Liver (tissue), 9 donors: ENCODE measurements around the gene LRRC36. TPM values are rescaled to one million over a fixed set of nuclear protein-coding genes. Genes with fewer than 3 reads are reported as not detected.

Experiments
- DNase-seq: peaks from one replicate; pipeline ENCODE4 v3.0.0-alpha.2; 2017; ENCODE audit warnings: low spot score
- H3K27ac ChIP-seq, 2 donors: one replicate each; pipeline ENCODE4 v1.7.0; 2013; ENCODE audit warnings: inconsistent platforms in 2 of 2, low read length in 2 of 2, control low read depth in 1 of 2, low read depth in 1 of 2, mild to moderate bottlenecking in 1 of 2
- H3K27me3 ChIP-seq, 4 donors: one replicate each; pipeline versions ENCODE4 v1.6.1 to v1.7.0; 2013; ENCODE audit warnings: low read length in 3 of 4, inconsistent platforms in 1 of 4, mild to moderate bottlenecking in 1 of 4, moderate library complexity in 1 of 4; ENCODE audit not compliant: control insufficient read depth in 4 of 4, insufficient read depth in 4 of 4
- H3K36me3 ChIP-seq, 4 donors: one replicate each; pipeline versions ENCODE4 v1.6.1 to v1.7.0; 2013; ENCODE audit warnings: low read length in 3 of 4, mild to moderate bottlenecking in 3 of 4, low read depth in 1 of 4, moderate library complexity in 1 of 4; ENCODE audit not compliant: control insufficient read depth in 4 of 4, insufficient read depth in 3 of 4
- H3K4me1 ChIP-seq, 4 donors: one replicate each; pipeline versions ENCODE4 v1.6.1 to v1.7.0; 2013; ENCODE audit warnings: low read length in 3 of 4, mild to moderate bottlenecking in 3 of 4, moderate library complexity in 1 of 4; ENCODE audit not compliant: control insufficient read depth in 4 of 4, insufficient read depth in 4 of 4
- H3K4me3 ChIP-seq, 3 donors: one replicate each; pipeline versions ENCODE4 v1.6.1 to v1.7.0; 2013; ENCODE audit warnings: low read length in 3 of 3, control low read depth in 1 of 3, low read depth in 1 of 3, mild to moderate bottlenecking in 1 of 3
- H3K9ac ChIP-seq, 2 donors: one replicate each; pipeline ENCODE4 v1.7.0; 2013; ENCODE audit warnings: low read length in 2 of 2, mild to moderate bottlenecking in 2 of 2, moderate library complexity in 2 of 2, control low read depth in 1 of 2, low read depth in 1 of 2
- H3K9me3 ChIP-seq, 4 donors: one replicate each; pipeline versions ENCODE4 v1.6.1 to v1.7.0; 2013; ENCODE audit warnings: low read length in 3 of 4; ENCODE audit not compliant: control insufficient read depth in 4 of 4
- FOXA1 ChIP-seq: IDR thresholded peaks from 2 replicates; pipeline ENCODE4 v1.6.1; 2016; ENCODE audit warnings: antibody characterized with exemption
- FOXA2 ChIP-seq: IDR thresholded peaks from 2 replicates; pipeline ENCODE4 v1.6.1; 2016; ENCODE audit warnings: antibody characterized with exemption
- GABPA ChIP-seq, 2 donors: IDR thresholded peaks in 1 of 2; conservative IDR thresholded peaks in 1 of 2; 2 replicates each; pipeline ENCODE4 v1.6.1; 2016; ENCODE audit warnings: antibody characterized with exemption in 2 of 2, mild to moderate bottlenecking in 1 of 2, moderate library complexity in 1 of 2
- HNF4A ChIP-seq, 2 donors: conservative IDR thresholded peaks; 2 replicates each; pipeline ENCODE4 v1.6.1; 2016; ENCODE audit warnings: antibody characterized with exemption in 2 of 2, mild to moderate bottlenecking in 2 of 2
- JUND ChIP-seq, 2 donors: IDR thresholded peaks; 2 replicates each; pipeline ENCODE4 v1.6.1; 2016; ENCODE audit warnings: antibody characterized with exemption in 2 of 2
- NR2F2 ChIP-seq: IDR thresholded peaks from 2 replicates; pipeline ENCODE4 v1.6.1; 2016; ENCODE audit warnings: antibody characterized with exemption
- RAD21 ChIP-seq, 2 donors: IDR thresholded peaks; 2 replicates each; pipeline ENCODE4 v1.6.1; 2016; ENCODE audit warnings: antibody characterized with exemption in 2 of 2, mild to moderate bottlenecking in 2 of 2
- RXRA ChIP-seq, 2 donors: IDR thresholded peaks; 2 replicates each; pipeline ENCODE4 v1.6.1; 2017 to 2018; ENCODE audit warnings: antibody characterized with exemption in 2 of 2, mild to moderate bottlenecking in 1 of 2
- SP1 ChIP-seq: IDR thresholded peaks from 2 replicates; pipeline ENCODE4 v1.6.1; 2018; ENCODE audit warnings: antibody characterized with exemption, mild to moderate bottlenecking
- TAF1 ChIP-seq: conservative IDR thresholded peaks from 2 replicates; pipeline ENCODE4 v1.6.1; 2016; ENCODE audit warnings: antibody characterized with exemption, mild to moderate bottlenecking
- YY1 ChIP-seq: IDR thresholded peaks from 2 replicates; pipeline ENCODE4 v1.6.1; 2016; ENCODE audit warnings: antibody characterized with exemption, mild to moderate bottlenecking
- ZBTB33 ChIP-seq: IDR thresholded peaks from 2 replicates; pipeline ENCODE4 v1.6.1; 2016; ENCODE audit warnings: antibody characterized with exemption
- WGBS: extraction: QIAGEN DNeasy Blood & Tissue Kit; methylation state at CpG from one replicate; pipeline ENCODE4 v1.1.7; 2013; 5-methylcytosine and 5-hydroxymethylcytosine counted together
- polyA plus RNA-seq, 2 donors: library from polyadenylated mRNA; stranded (reverse) in 1 of 2; unstranded in 1 of 2; fragments of 200-250 nt in 1 of 2; fragments of >200 nt in 1 of 2; fragmentation: Nextera tagmentation in 1 of 2; extraction: Ambion mirVana in 1 of 2; gene quantifications; one replicate each; pipeline versions ENCODE4 v1.2.1 to v1.2.3, GENCODE V29; 2013 to 2015
- total RNA-seq, 2 donors: library from RNA; depleted of rRNA; stranded (reverse); fragments of >200 nt; gene quantifications; one replicate each; pipeline ENCODE4 v1.2.3, GENCODE V29; 2014
- TF ChIP-seq, protein P1 (sequence below): IDR thresholded peaks from 2 replicates; pipeline ENCODE4 v1.6.1; 2016; ENCODE audit warnings: antibody characterized with exemption, mild to moderate bottlenecking
- TF ChIP-seq, protein P2 (sequence below): IDR thresholded peaks from 2 replicates; pipeline ENCODE4 v1.6.1; 2016; ENCODE audit warnings: antibody characterized with exemption
- TF ChIP-seq, protein P3 (sequence below): IDR thresholded peaks from 2 replicates; pipeline ENCODE4 v1.6.1; 2016; ENCODE audit warnings: antibody characterized with exemption
- TF ChIP-seq, protein P4 (sequence below): fragments of 150-350 bp; IDR thresholded peaks from 2 replicates; pipeline ENCODE4 v1.5.1; 2017; ENCODE audit warnings: improper control_type of control experiment, low read depth, low read length; ENCODE audit not compliant: missing input control
- donor health status: healthy.
- donor health status: healthy.
- donor health status: healthy.
- donor health status: healthy.
- donor health status: healthy.

LRRC36 gene
- total and polyA plus RNA-seq, 4 donors, result 0.08 TPM; not detected in 3

GRCh38 chr16:67412294-67412693 lies 85.7 kb downstream of the LRRC36 start:
- no peak overlapping the region for H3K9ac ChIP-seq
- H3K27me3 ChIP-seq, result no peaks in the 10 kb centered on the region
- H3K4me1 ChIP-seq, result peaks cover 5 to 10% (median 7%) of the 10 kb centered on the region in 4 donors
- no peaks in the 10 kb centered on the region for H3K36me3 ChIP-seq
- 59% methylated on average over 2 of the region's 2 CpGs for whole genome bisulfite sequencing
- H3K9me3 ChIP-seq, result no peaks in the 10 kb centered on the region
- H3K27ac ChIP-seq, result no peak overlapping the region
- H3K4me3 ChIP-seq, result no peak overlapping the region
- DNase-seq, result no peak
- TF ChIP-seq GABPA (IDR thresholded peaks at IDR 0.05 in 1 of 2, conservative IDR thresholded peaks at IDR 0.05 in 1 of 2), result no peak
- no peak for TF ChIP-seq JUND (IDR thresholded peaks at IDR 0.05)
- no peak for TF ChIP-seq ZBTB33
- no peak for TF ChIP-seq FOXA2
- TF ChIP-seq HNF4A (conservative IDR thresholded peaks at IDR 0.05), result no peak
- no peak for TF ChIP-seq TAF1
- no peak for TF ChIP-seq FOXA1
- TF ChIP-seq RAD21 (IDR thresholded peaks at IDR 0.05), result no peak
- TF ChIP-seq YY1, result no peak
- TF ChIP-seq, protein P1, sequence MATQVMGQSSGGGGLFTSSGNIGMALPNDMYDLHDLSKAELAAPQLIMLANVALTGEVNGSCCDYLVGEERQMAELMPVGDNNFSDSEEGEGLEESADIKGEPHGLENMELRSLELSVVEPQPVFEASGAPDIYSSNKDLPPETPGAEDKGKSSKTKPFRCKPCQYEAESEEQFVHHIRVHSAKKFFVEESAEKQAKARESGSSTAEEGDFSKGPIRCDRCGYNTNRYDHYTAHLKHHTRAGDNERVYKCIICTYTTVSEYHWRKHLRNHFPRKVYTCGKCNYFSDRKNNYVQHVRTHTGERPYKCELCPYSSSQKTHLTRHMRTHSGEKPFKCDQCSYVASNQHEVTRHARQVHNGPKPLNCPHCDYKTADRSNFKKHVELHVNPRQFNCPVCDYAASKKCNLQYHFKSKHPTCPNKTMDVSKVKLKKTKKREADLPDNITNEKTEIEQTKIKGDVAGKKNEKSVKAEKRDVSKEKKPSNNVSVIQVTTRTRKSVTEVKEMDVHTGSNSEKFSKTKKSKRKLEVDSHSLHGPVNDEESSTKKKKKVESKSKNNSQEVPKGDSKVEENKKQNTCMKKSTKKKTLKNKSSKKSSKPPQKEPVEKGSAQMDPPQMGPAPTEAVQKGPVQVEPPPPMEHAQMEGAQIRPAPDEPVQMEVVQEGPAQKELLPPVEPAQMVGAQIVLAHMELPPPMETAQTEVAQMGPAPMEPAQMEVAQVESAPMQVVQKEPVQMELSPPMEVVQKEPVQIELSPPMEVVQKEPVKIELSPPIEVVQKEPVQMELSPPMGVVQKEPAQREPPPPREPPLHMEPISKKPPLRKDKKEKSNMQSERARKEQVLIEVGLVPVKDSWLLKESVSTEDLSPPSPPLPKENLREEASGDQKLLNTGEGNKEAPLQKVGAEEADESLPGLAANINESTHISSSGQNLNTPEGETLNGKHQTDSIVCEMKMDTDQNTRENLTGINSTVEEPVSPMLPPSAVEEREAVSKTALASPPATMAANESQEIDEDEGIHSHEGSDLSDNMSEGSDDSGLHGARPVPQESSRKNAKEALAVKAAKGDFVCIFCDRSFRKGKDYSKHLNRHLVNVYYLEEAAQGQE, result no peak
- TF ChIP-seq, protein P2, sequence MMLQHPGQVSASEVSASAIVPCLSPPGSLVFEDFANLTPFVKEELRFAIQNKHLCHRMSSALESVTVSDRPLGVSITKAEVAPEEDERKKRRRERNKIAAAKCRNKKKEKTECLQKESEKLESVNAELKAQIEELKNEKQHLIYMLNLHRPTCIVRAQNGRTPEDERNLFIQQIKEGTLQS, result no peak
- TF ChIP-seq, protein P3, sequence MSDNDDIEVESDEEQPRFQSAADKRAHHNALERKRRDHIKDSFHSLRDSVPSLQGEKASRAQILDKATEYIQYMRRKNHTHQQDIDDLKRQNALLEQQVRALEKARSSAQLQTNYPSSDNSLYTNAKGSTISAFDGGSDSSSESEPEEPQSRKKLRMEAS, result no peak
- TF ChIP-seq RXRA (IDR thresholded peaks at IDR 0.05), result no peak
- TF ChIP-seq, protein P4, sequence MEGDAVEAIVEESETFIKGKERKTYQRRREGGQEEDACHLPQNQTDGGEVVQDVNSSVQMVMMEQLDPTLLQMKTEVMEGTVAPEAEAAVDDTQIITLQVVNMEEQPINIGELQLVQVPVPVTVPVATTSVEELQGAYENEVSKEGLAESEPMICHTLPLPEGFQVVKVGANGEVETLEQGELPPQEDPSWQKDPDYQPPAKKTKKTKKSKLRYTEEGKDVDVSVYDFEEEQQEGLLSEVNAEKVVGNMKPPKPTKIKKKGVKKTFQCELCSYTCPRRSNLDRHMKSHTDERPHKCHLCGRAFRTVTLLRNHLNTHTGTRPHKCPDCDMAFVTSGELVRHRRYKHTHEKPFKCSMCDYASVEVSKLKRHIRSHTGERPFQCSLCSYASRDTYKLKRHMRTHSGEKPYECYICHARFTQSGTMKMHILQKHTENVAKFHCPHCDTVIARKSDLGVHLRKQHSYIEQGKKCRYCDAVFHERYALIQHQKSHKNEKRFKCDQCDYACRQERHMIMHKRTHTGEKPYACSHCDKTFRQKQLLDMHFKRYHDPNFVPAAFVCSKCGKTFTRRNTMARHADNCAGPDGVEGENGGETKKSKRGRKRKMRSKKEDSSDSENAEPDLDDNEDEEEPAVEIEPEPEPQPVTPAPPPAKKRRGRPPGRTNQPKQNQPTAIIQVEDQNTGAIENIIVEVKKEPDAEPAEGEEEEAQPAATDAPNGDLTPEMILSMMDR, result no peak
- TF ChIP-seq NR2F2, result no peak
- TF ChIP-seq SP1, result no peak
